GM04503 (cell line): ENCODE data around the gene IFI35.
"Not testable (repeated sequence)": the region's sequence is repeated elsewhere in the genome, so short reads cannot be mapped to it uniquely, and the experiment has no call there.

Experiments
- DNase-seq: peaks from one replicate; pipeline ENCODE4 v3.0.0-alpha.2; 2012; ENCODE audit warnings: low read depth

Gene IFI35

GRCh38 chr17:43024407-43025289 lies 18.1 kb downstream of the IFI35 start, which contains the start of gene RND2:
RND2 (plus strand) TSS chr17:43025231; CDS start chr17:43025348, 117 bp downstream.
- peak; percentile 80 for DNase-seq

GRCh38 chr17:43025290-43025657 lies 18.7 kb downstream of the IFI35 start:
- DNase-seq = no peak

- no peak for DNase-seq
Observed at GRCh38 chr17:43025766-43026537, 19.4 kb downstream of the IFI35 start.

GRCh38 chr17:43026595-43026994 lies 20.0 kb downstream of the IFI35 start:
- DNase-seq = no peak

DNA sequence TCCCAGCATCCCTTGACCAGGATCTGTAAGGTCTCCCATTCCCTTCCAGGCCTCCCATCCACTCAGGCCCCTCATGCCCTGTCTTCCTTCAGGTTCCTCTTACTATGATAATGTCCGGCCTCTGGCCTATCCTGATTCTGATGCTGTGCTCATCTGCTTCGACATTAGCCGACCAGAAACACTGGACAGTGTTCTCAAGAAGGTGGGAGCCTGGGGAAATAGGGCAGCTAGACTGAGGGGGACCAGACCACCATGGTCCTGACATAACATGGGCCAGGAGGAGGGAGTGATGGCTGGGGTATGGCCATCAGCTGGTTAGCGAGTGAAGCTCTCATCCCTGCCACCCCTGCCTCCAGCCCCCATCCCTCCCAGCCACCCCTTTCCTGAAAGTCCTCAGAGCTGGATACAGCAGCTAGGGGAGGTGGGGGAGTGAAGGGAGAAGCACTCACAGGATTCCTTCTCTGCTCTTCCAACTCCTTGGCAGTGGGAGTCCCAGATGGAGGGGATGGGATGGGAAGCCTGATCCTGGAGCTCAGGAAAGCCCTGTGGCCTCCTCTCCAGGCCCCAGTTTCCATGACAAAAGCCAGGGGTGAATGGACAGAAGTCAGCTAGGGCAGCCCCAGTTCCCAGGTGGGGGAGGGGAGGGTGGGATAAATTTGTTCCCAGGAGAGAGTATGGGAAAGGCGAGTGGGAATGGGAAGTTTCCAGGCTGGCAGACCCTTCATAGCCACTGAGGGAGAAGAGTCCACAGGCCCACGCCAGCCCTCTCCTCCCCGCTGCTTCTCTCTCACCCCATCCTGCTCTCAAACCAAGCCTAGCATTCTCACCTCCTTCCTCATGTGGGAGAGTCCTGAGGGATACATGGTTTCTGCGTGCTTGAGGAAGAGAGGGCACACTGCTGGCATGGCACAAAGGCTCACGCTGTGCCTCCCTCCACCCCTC lies 20.8 kb downstream of the IFI35 start:
- no peak for DNase-seq

GRCh38 chr17:43028221-43028861 lies 21.8 kb downstream of the IFI35 start:
- no peak for DNase-seq

DNA sequence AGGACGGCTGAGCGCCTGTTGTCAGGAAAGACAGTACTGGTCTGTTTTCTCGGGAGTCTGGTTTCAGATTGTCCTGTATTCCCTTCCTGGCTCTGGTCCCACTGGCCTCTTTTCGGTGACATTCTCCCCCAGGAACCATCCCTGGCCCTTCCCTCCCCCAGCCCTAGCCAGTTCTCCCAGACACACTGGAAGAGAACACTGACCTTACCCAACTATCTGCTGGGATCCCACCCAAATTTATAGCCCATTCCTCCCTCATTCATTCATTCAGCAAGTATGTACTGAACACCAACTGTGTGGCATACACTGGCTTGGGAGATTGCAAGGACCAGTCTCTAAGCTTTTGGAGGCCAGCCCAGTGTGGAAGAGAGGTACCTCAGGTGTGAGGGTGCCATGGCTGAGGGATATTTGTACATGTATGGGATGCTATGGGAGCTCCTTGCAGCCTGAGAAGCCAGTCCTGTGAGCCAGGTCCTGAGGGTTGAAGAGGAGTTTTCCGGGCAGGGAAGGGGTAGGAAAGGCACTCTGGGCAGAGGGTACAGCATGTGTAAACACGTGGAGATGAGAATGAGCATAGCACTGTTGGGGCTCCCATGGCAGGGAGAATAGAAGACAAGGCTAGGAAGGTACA lies 23.7 kb downstream of the IFI35 start:
- no peak for DNase-seq

DNA sequence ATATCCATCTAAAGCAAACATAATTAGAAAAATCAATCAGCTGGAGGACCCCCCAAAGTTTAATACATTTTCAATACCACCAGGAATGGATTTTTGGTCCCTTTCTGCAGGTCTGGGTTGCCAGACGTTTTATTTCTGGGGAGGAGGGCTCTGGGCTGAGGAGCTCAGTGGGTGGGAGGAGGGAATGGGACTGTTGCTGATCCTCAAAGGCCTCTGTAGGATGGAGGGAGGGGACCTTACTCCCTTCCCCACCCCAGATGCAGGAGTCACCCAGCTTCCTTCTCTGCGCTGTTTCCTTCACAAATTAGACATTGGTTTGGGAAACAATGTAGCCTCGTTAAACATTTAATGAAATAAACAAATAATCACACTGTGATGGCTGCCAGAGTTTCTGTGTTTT lies 25.1 kb downstream of the IFI35 start:
- DNase-seq = no peak

- no peak for DNase-seq
Observed at GRCh38 chr17:43033948-43034881, 27.6 kb downstream of the IFI35 start.

- no peak for DNase-seq
Observed at GRCh38 chr17:43034894-43035293, 28.3 kb downstream of the IFI35 start.

DNA sequence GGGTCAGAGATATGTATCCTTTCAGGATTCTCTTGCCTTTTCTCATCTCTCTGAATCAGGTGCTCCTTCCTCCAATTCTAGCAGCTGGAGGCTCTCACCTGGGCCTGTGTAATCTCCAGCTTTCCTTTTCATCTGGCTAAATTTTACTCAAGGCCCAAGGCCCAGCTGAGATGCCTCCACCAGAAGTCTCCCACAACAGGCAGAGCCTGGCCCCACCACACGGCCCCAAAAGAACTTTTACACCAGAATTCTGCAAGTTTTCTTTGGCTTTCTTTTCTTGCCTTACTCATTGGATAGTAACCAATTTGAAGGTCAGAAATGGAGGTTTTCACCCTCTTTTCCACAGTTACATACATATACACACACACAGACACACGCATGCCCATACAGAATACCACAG lies 33.1 kb downstream of the IFI35 start:
- DNase-seq = no peak

GRCh38 chr17:43040655-43041054 lies 34.1 kb downstream of the IFI35 start:
- no peak for DNase-seq

- no peak for DNase-seq
Observed at GRCh38 chr17:43042025-43042628, 35.5 kb downstream of the IFI35 start.

- no peak for DNase-seq
Observed at GRCh38 chr17:43043307-43043706, 36.7 kb downstream of the IFI35 start.

- no peak for DNase-seq
Observed at GRCh38 chr17:43044024-43044423, 37.4 kb downstream of the IFI35 start.

DNA sequence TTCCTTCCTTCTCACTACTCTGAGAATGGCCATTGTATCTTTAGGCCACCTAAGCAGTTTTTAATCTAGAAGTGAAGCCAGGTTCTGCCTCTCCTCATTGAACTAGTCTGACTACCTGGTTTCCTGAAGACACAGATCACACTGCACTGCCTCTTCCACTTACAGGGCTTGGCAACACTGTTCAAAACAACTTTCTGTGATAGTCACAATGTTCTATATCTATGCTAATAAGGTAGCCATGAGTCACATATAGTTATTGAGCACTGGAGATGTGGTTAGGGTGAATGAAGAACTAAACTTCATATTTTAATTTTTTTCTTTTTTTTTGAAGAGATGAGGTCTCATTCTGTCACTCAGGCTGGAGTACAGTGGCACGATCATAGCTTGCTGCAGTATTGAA lies 45.4 kb downstream of the IFI35 start:
- DNase-seq = no peak

DNA sequence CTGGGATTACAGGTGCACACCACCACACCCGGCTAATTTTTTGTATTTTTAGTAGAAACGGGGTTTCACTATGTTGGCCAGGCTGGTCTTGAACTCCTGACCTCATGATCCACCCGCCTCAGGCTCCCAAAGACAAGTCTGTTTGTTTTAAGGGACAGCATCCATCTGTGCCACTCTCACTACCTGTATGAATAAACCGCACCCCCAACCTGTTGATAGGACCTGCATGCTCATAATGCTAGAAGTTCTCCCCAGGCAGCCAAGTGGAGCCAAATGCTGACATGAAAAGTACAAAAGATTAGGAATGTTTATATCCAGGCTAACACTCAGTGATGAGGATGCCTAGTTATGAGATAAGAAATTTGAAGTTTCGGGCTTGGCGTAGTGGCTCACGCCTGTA lies 46.4 kb downstream of the IFI35 start:
- not testable (repeated sequence) for DNase-seq

- DNase-seq = no peak
Observed at GRCh38 chr17:43056051-43056450, 49.5 kb downstream of the IFI35 start.

DNA sequence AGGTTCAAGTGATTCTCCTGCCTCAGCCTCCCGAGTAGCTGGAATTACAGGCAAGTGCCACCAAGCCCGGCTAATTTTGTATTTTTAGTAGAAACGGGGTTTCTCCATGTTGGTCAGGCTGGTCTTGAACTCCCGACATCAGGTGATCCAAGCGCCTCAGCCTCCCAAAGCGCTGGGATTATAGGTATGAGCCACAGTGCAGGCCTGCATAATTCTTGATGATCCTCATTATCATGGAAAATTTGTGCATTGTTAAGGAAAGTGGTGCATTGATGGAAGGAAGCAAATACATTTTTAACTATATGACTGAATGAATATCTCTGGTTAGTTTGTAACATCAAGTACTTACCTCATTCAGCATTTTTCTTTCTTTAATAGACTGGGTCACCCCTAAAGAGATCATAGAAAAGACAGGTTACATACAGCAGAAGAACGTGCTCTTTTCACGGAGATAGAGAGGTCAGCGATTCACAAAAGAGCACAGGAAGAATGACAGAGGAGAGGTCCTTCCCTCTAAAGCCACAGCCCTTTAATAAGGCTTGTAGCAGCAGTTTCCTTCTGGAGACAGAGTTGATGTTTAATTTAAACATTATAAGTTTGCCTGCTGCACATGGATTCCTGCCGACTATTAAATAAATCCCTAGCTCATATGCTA lies 56.5 kb downstream of the IFI35 start:
- DNase-seq = no peak
